ENCODE data around the gene GRK2.
"Not testable (repeated sequence)": the region's sequence is repeated elsewhere in the genome, so short reads cannot be mapped to it uniquely, and the experiment has no call there.

The GRK2 gene

DNA sequence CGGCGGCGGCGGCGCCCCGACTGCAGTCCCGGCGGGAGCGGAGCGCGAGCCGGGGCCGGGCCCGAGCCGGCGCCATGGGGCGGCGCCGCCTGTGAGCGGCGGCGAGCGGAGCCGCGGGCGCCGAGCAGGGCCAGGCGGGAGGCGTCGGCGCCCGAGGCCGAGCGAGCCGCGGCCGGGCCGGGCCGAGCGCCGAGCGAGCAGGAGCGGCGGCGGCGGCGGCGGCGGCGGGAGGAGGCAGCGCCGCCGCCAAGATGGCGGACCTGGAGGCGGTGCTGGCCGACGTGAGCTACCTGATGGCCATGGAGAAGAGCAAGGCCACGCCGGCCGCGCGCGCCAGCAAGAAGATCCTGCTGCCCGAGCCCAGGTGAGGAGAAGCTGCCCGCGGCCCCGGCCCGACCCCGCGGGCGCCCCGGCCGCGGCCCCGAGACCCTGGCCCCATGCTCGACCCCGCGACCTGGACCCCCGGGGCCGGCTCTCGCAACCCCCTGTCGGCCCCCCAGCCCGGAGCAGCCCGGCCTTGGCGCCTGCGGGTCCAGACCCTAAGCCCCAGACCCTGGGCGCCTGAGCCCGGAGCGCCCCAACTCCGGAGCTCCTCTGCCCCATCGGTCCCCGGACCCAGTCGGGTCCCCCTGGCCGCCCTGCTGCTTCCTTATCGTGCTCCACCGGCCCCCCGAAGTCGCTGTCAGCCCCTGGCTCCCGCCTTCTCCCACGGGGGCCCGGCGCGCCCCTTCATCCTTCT lies at the start of gene GRK2:
Gene GRK2 (plus strand): TSS at position 25 of the 739 bp plus-strand sequence. CDS start 227 bp downstream, at position 252.
- no peak for DNase-seq (ENCODE audit: low read depth)
- H3K4me3 ChIP-seq (ENCODE audit: low read depth, low read length) = peak within 1 kb of the TSS; percentile 94
- TF ChIP-seq, protein P1, sequence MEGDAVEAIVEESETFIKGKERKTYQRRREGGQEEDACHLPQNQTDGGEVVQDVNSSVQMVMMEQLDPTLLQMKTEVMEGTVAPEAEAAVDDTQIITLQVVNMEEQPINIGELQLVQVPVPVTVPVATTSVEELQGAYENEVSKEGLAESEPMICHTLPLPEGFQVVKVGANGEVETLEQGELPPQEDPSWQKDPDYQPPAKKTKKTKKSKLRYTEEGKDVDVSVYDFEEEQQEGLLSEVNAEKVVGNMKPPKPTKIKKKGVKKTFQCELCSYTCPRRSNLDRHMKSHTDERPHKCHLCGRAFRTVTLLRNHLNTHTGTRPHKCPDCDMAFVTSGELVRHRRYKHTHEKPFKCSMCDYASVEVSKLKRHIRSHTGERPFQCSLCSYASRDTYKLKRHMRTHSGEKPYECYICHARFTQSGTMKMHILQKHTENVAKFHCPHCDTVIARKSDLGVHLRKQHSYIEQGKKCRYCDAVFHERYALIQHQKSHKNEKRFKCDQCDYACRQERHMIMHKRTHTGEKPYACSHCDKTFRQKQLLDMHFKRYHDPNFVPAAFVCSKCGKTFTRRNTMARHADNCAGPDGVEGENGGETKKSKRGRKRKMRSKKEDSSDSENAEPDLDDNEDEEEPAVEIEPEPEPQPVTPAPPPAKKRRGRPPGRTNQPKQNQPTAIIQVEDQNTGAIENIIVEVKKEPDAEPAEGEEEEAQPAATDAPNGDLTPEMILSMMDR (IDR thresholded peaks at IDR 0.05; ENCODE audit: control insufficient read depth, extremely low read depth, insufficient read depth) = no peak

DNA sequence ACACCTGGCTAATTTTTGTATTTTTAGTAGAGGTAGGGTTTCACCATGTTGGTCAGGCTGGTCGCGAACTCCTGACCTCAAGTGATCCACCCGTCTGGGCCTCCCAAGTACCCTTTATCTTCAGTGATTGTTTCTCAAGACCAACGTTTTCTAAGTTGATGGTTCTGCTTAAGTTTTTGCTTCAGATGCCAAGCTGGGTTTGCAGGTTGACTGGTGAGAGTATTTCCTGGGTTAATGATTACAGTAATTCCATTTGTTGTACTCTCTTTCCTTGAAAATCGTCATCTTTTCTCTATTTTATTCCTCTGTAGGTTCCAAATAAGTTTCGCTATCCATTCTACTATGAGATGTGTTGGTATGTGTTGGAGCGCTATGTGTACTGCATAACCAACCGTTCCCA lies 38.5 kb upstream of the GRK2 start:
- H3K4me3 ChIP-seq (ENCODE audit: low read depth, low read length) = no peak overlapping the region
- no peak for DNase-seq (ENCODE audit: low read depth)
- TF ChIP-seq, protein P1 (IDR thresholded peaks at IDR 0.05; ENCODE audit: control insufficient read depth, extremely low read depth, insufficient read depth) = no peak

- TF ChIP-seq, protein P1 (IDR thresholded peaks at IDR 0.05; ENCODE audit: control insufficient read depth, extremely low read depth, insufficient read depth) = no peak
- DNase-seq (ENCODE audit: low read depth) = no peak
- no peak overlapping the region for H3K4me3 ChIP-seq (ENCODE audit: low read depth, low read length)
Measured at GRCh38 chr11:67230406-67230805, 35.9 kb upstream of the GRK2 start.

GRCh38 chr11:67230886-67231285 lies 35.4 kb upstream of the GRK2 start:
- TF ChIP-seq, protein P1 (IDR thresholded peaks at IDR 0.05; ENCODE audit: control insufficient read depth, extremely low read depth, insufficient read depth) = no peak
- no peak overlapping the region for H3K4me3 ChIP-seq (ENCODE audit: low read depth, low read length)
- no peak for DNase-seq (ENCODE audit: low read depth)

- no peak overlapping the region for H3K4me3 ChIP-seq (ENCODE audit: low read depth, low read length)
- TF ChIP-seq, protein P1 (IDR thresholded peaks at IDR 0.05; ENCODE audit: control insufficient read depth, extremely low read depth, insufficient read depth) = no peak
- DNase-seq (ENCODE audit: low read depth) = no peak
Measured at GRCh38 chr11:67233584-67234190, 32.6 kb upstream of the GRK2 start.

GRCh38 chr11:67234571-67234970 lies 31.7 kb upstream of the GRK2 start:
- DNase-seq (ENCODE audit: low read depth); H3K4me3 ChIP-seq (ENCODE audit: low read depth, low read length): not testable (repeated sequence)

- no peak for DNase-seq (ENCODE audit: low read depth)
- no peak overlapping the region for H3K4me3 ChIP-seq (ENCODE audit: low read depth, low read length)
- TF ChIP-seq, protein P1 (IDR thresholded peaks at IDR 0.05; ENCODE audit: control insufficient read depth, extremely low read depth, insufficient read depth) = no peak
Measured at GRCh38 chr11:67237574-67237973, 28.7 kb upstream of the GRK2 start.

Measured in LNCaP clone FGC (cell line).